CD4-positive, CD25-positive, alpha-beta regulatory T cell (primary cell): Measurements from ENCODE around the gene CACNA1H. TPM values are rescaled to one million over a fixed set of nuclear protein-coding genes. Genes with fewer than 3 reads are reported as not detected.

Source experiments
- ATAC-seq, 2 donors: fragments of 150-1000 bp; cut with Tn5 transposase; one replicate each; pipeline ENCODE4 v1.10.0; 2021; ENCODE audit warnings: low read depth in 2 of 2, moderate number of reproducible peaks in 2 of 2, moderate library complexity in 1 of 2
- DNase-seq, 3 donors: peaks; one replicate each; pipeline versions ENCODE4 v3.0.0 to v3.0.0-alpha.2; 2012 to 2022; ENCODE audit warnings: mixed read lengths in 1 of 3
- H3K27ac ChIP-seq: one replicate; pipeline ENCODE4 v1.7.0; 2013; ENCODE audit warnings: mild to moderate bottlenecking, low read length; ENCODE audit not compliant: insufficient read depth, poor library complexity, severe bottlenecking
- H3K27me3 ChIP-seq: one replicate; pipeline ENCODE4 v1.7.0; 2013; ENCODE audit warnings: low read length; ENCODE audit not compliant: control insufficient read depth, insufficient read depth
- H3K36me3 ChIP-seq: one replicate; pipeline ENCODE4 v1.7.0; 2013; ENCODE audit warnings: mild to moderate bottlenecking, low read length, moderate library complexity; ENCODE audit not compliant: control insufficient read depth, insufficient read depth
- H3K4me1 ChIP-seq: 2 replicates; pipeline ENCODE4 v1.7.0; 2013; ENCODE audit warnings: mild to moderate bottlenecking, low read length; ENCODE audit not compliant: insufficient read depth, control insufficient read depth, poor library complexity, severe bottlenecking
- H3K4me3 ChIP-seq: one replicate; pipeline ENCODE4 v1.7.0; 2013; ENCODE audit warnings: low read depth, mild to moderate bottlenecking, low read length, moderate library complexity
- H3K9me3 ChIP-seq, 2 experiments: 1 replicate in 1 of 2; 2 replicates in 1 of 2; pipeline ENCODE4 v1.7.0; 2013; ENCODE audit warnings: low read length in 2 of 2, mild to moderate bottlenecking in 1 of 2, moderate library complexity in 1 of 2; ENCODE audit not compliant: control insufficient read depth in 2 of 2
- H3K27ac Mint-ChIP-seq, 3 donors: one replicate each; pipeline ENCODE4 v1.8.0; 2020 to 2022; ENCODE audit warnings: mild to moderate bottlenecking in 3 of 3, mixed read lengths in 3 of 3, moderate library complexity in 2 of 3
- H3K27me3 Mint-ChIP-seq: one replicate; pipeline ENCODE4 v1.8.0; 2022; ENCODE audit warnings: mild to moderate bottlenecking, mixed read lengths
- H3K36me3 Mint-ChIP-seq: one replicate; pipeline ENCODE4 v1.8.0; 2020; ENCODE audit warnings: mixed read lengths
- H3K4me1 Mint-ChIP-seq, 4 donors: one replicate each; pipeline ENCODE4 v1.8.0; 2020 to 2022; ENCODE audit warnings: mixed read lengths in 4 of 4, mild to moderate bottlenecking in 1 of 4
- H3K4me3 Mint-ChIP-seq, 4 donors: one replicate each; pipeline ENCODE4 v1.8.0; 2020 to 2022; ENCODE audit warnings: mild to moderate bottlenecking in 4 of 4, mixed read lengths in 4 of 4, moderate library complexity in 3 of 4
- H3K9me3 Mint-ChIP-seq, 7 donors: one replicate each; pipeline ENCODE4 v1.8.0; 2020 to 2022; ENCODE audit warnings: mixed read lengths in 7 of 7, mild to moderate bottlenecking in 3 of 7, moderate library complexity in 2 of 7
- polyA plus RNA-seq, 4 donors: library from polyadenylated mRNA; unstranded; fragments of 300-500 nt; fragmentation: Illumina TruSeq; gene quantifications; one replicate each; pipeline ENCODE4 v1.2.3, GENCODE V29; 2021
- total RNA-seq: library from RNA; stranded (reverse); gene quantifications from one replicate; pipeline ENCODE4 v1.2.3, GENCODE V29; 2022

Gene CACNA1H
- total and polyA plus RNA-seq, 5 donors from 2014 or later: 0.37 to 4.2 (median 0.50) TPM; not detected in 1

DNA sequence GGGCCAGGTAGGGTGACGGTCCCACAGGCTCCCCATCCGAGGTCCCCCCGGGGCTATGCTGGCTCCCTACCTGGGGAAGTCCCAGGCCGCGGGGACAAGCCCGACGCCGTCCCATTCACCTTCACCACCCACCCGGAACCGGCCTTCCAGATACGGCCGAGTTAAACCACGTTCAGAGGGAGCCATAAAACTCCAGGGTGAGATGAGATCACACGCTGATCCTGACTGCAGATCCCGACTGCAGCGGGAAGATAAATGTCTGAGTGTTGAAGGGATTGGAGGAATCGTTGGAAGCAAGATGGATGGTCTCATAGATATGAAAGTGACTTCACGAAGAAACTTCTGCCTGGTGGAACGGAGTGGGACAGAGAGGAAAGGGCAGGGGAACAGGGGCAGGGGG lies 43.3 kb upstream of the CACNA1H start:
- Histone ChIP-seq H3K4me1 (no peaks in the 10 kb centered on the region), H3K4me3 (no peak overlapping the region), H3K9me3 (no peaks in the 10 kb centered on the region), H3K36me3 (no peaks in the 10 kb centered on the region), H3K27me3 (no peaks in the 10 kb centered on the region), H3K27ac (no peak overlapping the region)
- H3K36me3 Mint-ChIP-seq: no peaks in the 10 kb centered on the region
- no peak overlapping the region for H3K27ac Mint-ChIP-seq
- no peak for ATAC-seq
- no peaks in the 10 kb centered on the region for H3K4me1 Mint-ChIP-seq
- no peak for DNase-seq
- no peaks in the 10 kb centered on the region for H3K27me3 Mint-ChIP-seq
- H3K9me3 Mint-ChIP-seq: no peaks in the 10 kb centered on the region
- H3K4me3 Mint-ChIP-seq: no peak overlapping the region

DNA sequence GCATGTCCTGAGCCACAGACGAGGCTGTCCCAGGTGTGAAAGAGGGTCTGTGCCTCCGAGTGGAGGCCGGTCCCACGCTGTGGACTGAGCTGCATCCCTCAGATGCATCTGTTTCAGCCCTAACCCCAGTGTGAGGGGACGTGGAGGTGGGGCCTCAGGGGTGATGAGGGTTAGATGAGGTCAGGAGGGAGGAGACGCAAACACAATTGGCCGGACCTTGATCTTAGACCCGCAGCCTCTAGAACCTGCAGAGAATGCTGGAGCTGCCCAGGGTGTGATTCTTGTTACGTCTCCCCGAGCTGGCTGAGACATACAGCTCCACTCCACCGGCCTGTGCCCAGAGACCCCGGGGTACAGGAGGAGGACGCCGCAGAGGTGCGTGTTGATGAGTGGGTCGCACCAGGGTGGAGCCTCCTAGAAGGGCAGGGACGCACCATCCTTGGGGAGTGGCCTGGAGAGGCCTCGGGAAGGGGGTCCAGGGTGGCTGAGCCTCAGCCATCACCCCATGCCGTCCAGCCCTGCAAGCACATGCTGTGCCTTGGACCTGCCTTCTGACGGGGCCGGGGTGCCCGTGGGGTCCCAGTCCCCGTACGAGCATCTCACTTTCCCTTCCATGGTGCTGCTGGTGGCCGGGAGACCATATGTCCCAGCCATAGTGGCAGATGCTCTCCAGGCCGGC lies 40.3 kb upstream of the CACNA1H start:
- Mint-ChIP-seq H3K4me3 (no peak overlapping the region), H3K27ac (no peak overlapping the region), H3K9me3 (no peaks in the 10 kb centered on the region), H3K27me3 (no peaks in the 10 kb centered on the region), H3K4me1 (no peaks in the 10 kb centered on the region), H3K36me3 (no peaks in the 10 kb centered on the region)
- Histone ChIP-seq H3K9me3 (no peaks in the 10 kb centered on the region), H3K4me3 (no peak overlapping the region), H3K36me3 (no peaks in the 10 kb centered on the region), H3K27me3 (no peaks in the 10 kb centered on the region), H3K27ac (no peak overlapping the region), H3K4me1 (no peaks in the 10 kb centered on the region)
- ATAC-seq (no peak), DNase-seq (no peak)

DNA sequence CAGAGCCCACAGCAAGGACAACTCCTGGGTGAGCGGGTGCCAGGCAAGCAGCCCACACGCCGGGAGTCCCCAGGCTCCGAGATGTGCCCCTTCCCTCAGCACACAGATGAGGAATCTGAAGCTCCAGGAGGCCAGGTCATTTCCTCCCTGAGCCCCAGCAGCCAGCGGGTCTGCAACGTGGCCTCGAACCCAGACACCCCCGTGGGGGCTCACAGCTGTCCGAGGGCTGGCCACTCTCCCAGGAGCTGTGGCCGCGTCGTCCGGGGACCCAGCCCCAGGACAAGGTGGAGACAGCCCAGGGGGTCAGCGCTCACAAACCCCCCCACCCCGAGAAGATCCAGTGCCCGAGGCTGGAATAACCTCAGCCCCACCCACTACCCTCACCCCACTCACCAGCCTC lies 39.4 kb upstream of the CACNA1H start:
- no peaks in the 10 kb centered on the region for H3K36me3 Mint-ChIP-seq
- Histone ChIP-seq H3K4me3 (no peak overlapping the region), H3K27ac (no peak overlapping the region), H3K36me3 (no peaks in the 10 kb centered on the region), H3K4me1 (no peaks in the 10 kb centered on the region), H3K9me3 (no peaks in the 10 kb centered on the region), H3K27me3 (no peaks in the 10 kb centered on the region)
- no peaks in the 10 kb centered on the region for H3K4me1 Mint-ChIP-seq
- H3K27me3 Mint-ChIP-seq: no peaks in the 10 kb centered on the region
- H3K4me3 Mint-ChIP-seq: no peak overlapping the region
- H3K9me3 Mint-ChIP-seq: no peaks in the 10 kb centered on the region
- no peak for ATAC-seq
- no peak for DNase-seq
- no peak overlapping the region for H3K27ac Mint-ChIP-seq

GRCh38 chr16:1113889-1114526 lies 38.9 kb upstream of the CACNA1H start:
- Histone ChIP-seq H3K27me3 (no peaks in the 10 kb centered on the region), H3K4me1 (no peaks in the 10 kb centered on the region), H3K36me3 (no peaks in the 10 kb centered on the region), H3K4me3 (no peak overlapping the region), H3K27ac (no peak overlapping the region), H3K9me3 (no peaks in the 10 kb centered on the region)
- DNase-seq (no peak), ATAC-seq (no peak)
- H3K27ac Mint-ChIP-seq: no peak overlapping the region
- H3K4me3 Mint-ChIP-seq: no peak overlapping the region
- H3K36me3 Mint-ChIP-seq: no peaks in the 10 kb centered on the region
- no peaks in the 10 kb centered on the region for H3K9me3 Mint-ChIP-seq
- H3K27me3 Mint-ChIP-seq: no peaks in the 10 kb centered on the region
- no peaks in the 10 kb centered on the region for H3K4me1 Mint-ChIP-seq

DNA sequence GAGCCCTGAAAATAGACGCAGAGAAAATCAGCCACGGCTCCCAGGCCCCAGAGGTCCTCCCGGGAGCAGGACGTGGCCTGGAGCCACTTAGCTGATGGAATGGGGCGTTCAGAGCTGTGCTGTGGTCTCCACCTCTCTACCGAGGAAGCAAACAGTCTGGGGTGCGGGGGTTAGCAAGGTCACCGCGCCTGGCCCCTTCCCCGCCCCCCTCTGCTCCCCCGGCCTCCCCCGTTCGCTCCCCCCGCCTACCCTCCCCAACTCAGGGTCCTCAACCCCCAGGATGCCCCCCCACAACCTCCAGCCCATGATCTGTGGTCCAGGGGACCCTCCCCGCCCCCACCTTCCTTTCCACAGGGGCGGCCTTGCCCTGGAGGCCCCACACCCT lies 36.2 kb upstream of the CACNA1H start:
- Mint-ChIP-seq H3K4me3 (no peak overlapping the region), H3K36me3 (no peaks in the 10 kb centered on the region), H3K27me3 (no peaks in the 10 kb centered on the region), H3K27ac (no peak overlapping the region), H3K4me1 (no peaks in the 10 kb centered on the region), H3K9me3 (no peaks in the 10 kb centered on the region)
- H3K27ac ChIP-seq: no peak overlapping the region
- no peaks in the 10 kb centered on the region for H3K9me3 ChIP-seq
- no peak overlapping the region for H3K4me3 ChIP-seq
- no peaks in the 10 kb centered on the region for H3K27me3 ChIP-seq
- no peaks in the 10 kb centered on the region for H3K4me1 ChIP-seq
- DNase-seq (no peak), ATAC-seq (no peak)
- no peaks in the 10 kb centered on the region for H3K36me3 ChIP-seq

- ATAC-seq: no peak
- H3K4me1 Mint-ChIP-seq: no peaks in the 10 kb centered on the region
These were observed 35.6 kb upstream of the CACNA1H start for GRCh38 chr16:1117176-1117900.

GRCh38 chr16:1117926-1118325 lies 35.0 kb upstream of the CACNA1H start:
- Histone ChIP-seq H3K9me3 (no peaks in the 10 kb centered on the region), H3K4me3 (no peak overlapping the region), H3K4me1 (no peaks in the 10 kb centered on the region), H3K36me3 (no peaks in the 10 kb centered on the region), H3K27ac (no peak overlapping the region), H3K27me3 (no peaks in the 10 kb centered on the region)
- Mint-ChIP-seq H3K9me3 (no peaks in the 10 kb centered on the region), H3K4me1 (no peaks in the 10 kb centered on the region), H3K27ac (no peak overlapping the region), H3K27me3 (no peaks in the 10 kb centered on the region), H3K4me3 (no peak overlapping the region), H3K36me3 (no peaks in the 10 kb centered on the region)
- no peak for ATAC-seq
- DNase-seq: no peak

More at GRCh38 chr16:1117176-1117900, 35.6 kb upstream of the CACNA1H start:
- no peaks in the 10 kb centered on the region for H3K36me3 Mint-ChIP-seq
- H3K27me3 Mint-ChIP-seq: no peaks in the 10 kb centered on the region
- Histone ChIP-seq H3K4me3 (no peak overlapping the region), H3K4me1 (no peaks in the 10 kb centered on the region), H3K27ac (no peak overlapping the region), H3K36me3 (no peaks in the 10 kb centered on the region), H3K9me3 (no peaks in the 10 kb centered on the region), H3K27me3 (no peaks in the 10 kb centered on the region)
- H3K4me3 Mint-ChIP-seq: no peak overlapping the region
- no peaks in the 10 kb centered on the region for H3K9me3 Mint-ChIP-seq
- no peak for DNase-seq
- H3K27ac Mint-ChIP-seq: no peak overlapping the region
